Mucosa of stomach (tissue), 1 donor: ENCODE data around the gene RASAL2.

Source experiments
- H3K27me3 ChIP-seq: one replicate; pipeline ENCODE4 v1.7.0; 2013; ENCODE audit warnings: mild to moderate bottlenecking, low read length; ENCODE audit not compliant: control insufficient read depth, insufficient read depth
- H3K36me3 ChIP-seq: one replicate; pipeline ENCODE4 v1.7.0; 2013; ENCODE audit warnings: low read length; ENCODE audit not compliant: control insufficient read depth, insufficient read depth
- H3K4me1 ChIP-seq: one replicate; pipeline ENCODE4 v1.7.0; 2013; ENCODE audit warnings: mild to moderate bottlenecking, low read length; ENCODE audit not compliant: control insufficient read depth, insufficient read depth
- H3K4me3 ChIP-seq: one replicate; pipeline ENCODE4 v1.7.0; 2013; ENCODE audit warnings: low read length
- H3K9ac ChIP-seq: one replicate; pipeline ENCODE4 v1.7.0; 2013; ENCODE audit warnings: mild to moderate bottlenecking, low read length, moderate library complexity
- H3K9me3 ChIP-seq: one replicate; pipeline ENCODE4 v1.7.0; 2013; ENCODE audit warnings: mild to moderate bottlenecking, low read length, moderate library complexity; ENCODE audit not compliant: control insufficient read depth
- donor health status: Pancreatic carcinoma.

Gene RASAL2

GRCh38 chr1:178489399-178489798, 395.5 kb downstream of the RASAL2 start:
- Histone ChIP-seq H3K27me3 (peaks cover 11% of the 10 kb centered on the region), H3K4me1 (peaks cover 14% of the 10 kb centered on the region), H3K9ac (no peak overlapping the region), H3K9me3 (no peaks in the 10 kb centered on the region), H3K4me3 (no peak overlapping the region), H3K36me3 (no peaks in the 10 kb centered on the region)

GRCh38 chr1:178490136-178490535, 396.2 kb downstream of the RASAL2 start:
- Histone ChIP-seq H3K27me3 (peaks cover 11% of the 10 kb centered on the region), H3K9ac (no peak overlapping the region)

GRCh38 chr1:178490967-178491366, 397.1 kb downstream of the RASAL2 start:
- Histone ChIP-seq H3K4me1 (peaks cover 14% of the 10 kb centered on the region), H3K36me3 (no peaks in the 10 kb centered on the region), H3K27me3 (peaks cover 11% of the 10 kb centered on the region), H3K4me3 (no peak overlapping the region), H3K9me3 (no peaks in the 10 kb centered on the region), H3K9ac (no peak overlapping the region)

More at GRCh38 chr1:178490136-178490535, 396.2 kb downstream of the RASAL2 start:
- H3K4me3 ChIP-seq, result no peak overlapping the region
- H3K36me3 ChIP-seq, result no peaks in the 10 kb centered on the region
- H3K4me1 ChIP-seq, result peaks cover 14% of the 10 kb centered on the region
- no peaks in the 10 kb centered on the region for H3K9me3 ChIP-seq

- H3K4me1 ChIP-seq, result peaks cover 9% of the 10 kb centered on the region
- H3K36me3 ChIP-seq, result no peaks in the 10 kb centered on the region
Observed at GRCh38 chr1:178491721-178492120, 397.8 kb downstream of the RASAL2 start.

GRCh38 chr1:178492341-178492740, 398.4 kb downstream of the RASAL2 start:
- H3K9me3 ChIP-seq, result no peaks in the 10 kb centered on the region
- no peaks in the 10 kb centered on the region for H3K36me3 ChIP-seq
- peaks cover 3% of the 10 kb centered on the region for H3K4me1 ChIP-seq
- no peak overlapping the region for H3K4me3 ChIP-seq
- no peak overlapping the region for H3K9ac ChIP-seq
- peaks cover 2% of the 10 kb centered on the region for H3K27me3 ChIP-seq

More at GRCh38 chr1:178491721-178492120, 397.8 kb downstream of the RASAL2 start:
- no peak overlapping the region for H3K9ac ChIP-seq
- H3K4me3 ChIP-seq, result no peak overlapping the region
- peaks cover 8% of the 10 kb centered on the region for H3K27me3 ChIP-seq
- no peaks in the 10 kb centered on the region for H3K9me3 ChIP-seq

- H3K9me3 ChIP-seq, result no peaks in the 10 kb centered on the region
- H3K9ac ChIP-seq, result no peak overlapping the region
- no peaks in the 10 kb centered on the region for H3K4me1 ChIP-seq
- H3K36me3 ChIP-seq, result no peaks in the 10 kb centered on the region
- H3K27me3 ChIP-seq, result no peaks in the 10 kb centered on the region
- no peak overlapping the region for H3K4me3 ChIP-seq
Observed at GRCh38 chr1:178493301-178493741, 399.4 kb downstream of the RASAL2 start.

- no peaks in the 10 kb centered on the region for H3K36me3 ChIP-seq
- peaks cover 6% of the 10 kb centered on the region for H3K4me1 ChIP-seq
- H3K27me3 ChIP-seq, result no peaks in the 10 kb centered on the region
- no peaks in the 10 kb centered on the region for H3K9me3 ChIP-seq
- no peak overlapping the region for H3K9ac ChIP-seq
- H3K4me3 ChIP-seq, result no peak overlapping the region
Observed at GRCh38 chr1:178494569-178494971, 400.7 kb downstream of the RASAL2 start.

GRCh38 chr1:178495158-178495557, 401.3 kb downstream of the RASAL2 start:
- H3K4me3 ChIP-seq, result no peak overlapping the region
- H3K36me3 ChIP-seq, result no peaks in the 10 kb centered on the region
- peaks cover 9% of the 10 kb centered on the region for H3K4me1 ChIP-seq
- H3K27me3 ChIP-seq, result no peaks in the 10 kb centered on the region
- no peaks in the 10 kb centered on the region for H3K9me3 ChIP-seq
- H3K9ac ChIP-seq, result no peak overlapping the region

- H3K27me3 ChIP-seq, result no peaks in the 10 kb centered on the region
- H3K36me3 ChIP-seq, result no peaks in the 10 kb centered on the region
- peaks cover 17% of the 10 kb centered on the region for H3K4me1 ChIP-seq
- no peak overlapping the region for H3K9ac ChIP-seq
- no peaks in the 10 kb centered on the region for H3K9me3 ChIP-seq
- H3K4me3 ChIP-seq, result no peak overlapping the region
Observed at GRCh38 chr1:178495741-178496409, 402.0 kb downstream of the RASAL2 start.

GRCh38 chr1:178496410-178497135, 402.7 kb downstream of the RASAL2 start, which contains the start of gene CLEC20A:
TSS of gene CLEC20A (minus strand) at chr1:178496964. CDS start at chr1:178496939, 25 bp downstream.
- Histone ChIP-seq H3K4me3 (no peak within 1 kb of the TSS), H3K36me3 (no peaks in the 10 kb centered on the region), H3K9me3 (no peaks in the 10 kb centered on the region), H3K27me3 (no peaks in the 10 kb centered on the region), H3K4me1 (peaks cover 24% of the 10 kb centered on the region), H3K9ac (no peak within 1 kb of the TSS)

- Histone ChIP-seq H3K4me3 (no peak overlapping the region), H3K9ac (no peak overlapping the region), H3K4me1 (peaks cover 27% of the 10 kb centered on the region), H3K36me3 (no peaks in the 10 kb centered on the region), H3K9me3 (no peaks in the 10 kb centered on the region), H3K27me3 (no peaks in the 10 kb centered on the region)
Observed at GRCh38 chr1:178497903-178498478, 404.1 kb downstream of the RASAL2 start.
